GF-D8 (cell line): ENCODE results near the gene PLCXD1.

ENCODE experiments used
- DNase-seq: peaks from one replicate; lab custom pipeline; 2025; lab: John Stamatoyannopoulos, UW

PLCXD1 gene

GRCh38 chrX:333611-334311 lies 52.6 kb downstream of the PLCXD1 start:
- no peak for DNase-seq

- DNase-seq, result no peak
These were observed 53.2 kb downstream of the PLCXD1 start for GRCh38 chrX:334331-334891.

GRCh38 chrX:334971-335757 lies 54.0 kb downstream of the PLCXD1 start:
- no peak for DNase-seq

- DNase-seq, result no peak
These were observed 54.6 kb downstream of the PLCXD1 start for GRCh38 chrX:335758-336155.

GRCh38 chrX:336227-336626 lies 55.0 kb downstream of the PLCXD1 start:
- DNase-seq, result no peak

- DNase-seq, result no peak
These were observed 56.2 kb downstream of the PLCXD1 start for GRCh38 chrX:337331-337831.

GRCh38 chrX:338281-338835 lies 57.2 kb downstream of the PLCXD1 start:
- no peak for DNase-seq

- DNase-seq, result no peak
These were observed 57.7 kb downstream of the PLCXD1 start for GRCh38 chrX:338836-339400.

- DNase-seq, result no peak
These were observed 58.9 kb downstream of the PLCXD1 start for GRCh38 chrX:340121-340520.

GRCh38 chrX:340641-341423 lies 59.7 kb downstream of the PLCXD1 start:
- no peak for DNase-seq

GRCh38 chrX:341541-342101 lies 60.4 kb downstream of the PLCXD1 start:
- no peak for DNase-seq

GRCh38 chrX:344371-344901 lies 63.3 kb downstream of the PLCXD1 start:
- no peak for DNase-seq

GRCh38 chrX:345020-345925 lies 64.1 kb downstream of the PLCXD1 start:
- no peak for DNase-seq

- no peak for DNase-seq
These were observed 65.0 kb downstream of the PLCXD1 start for GRCh38 chrX:346034-346813.

- no peak for DNase-seq
These were observed 66.4 kb downstream of the PLCXD1 start for GRCh38 chrX:347351-348117.

- DNase-seq, result no peak
These were observed 67.4 kb downstream of the PLCXD1 start for GRCh38 chrX:348461-349117.

- DNase-seq, result no peak
These were observed 68.0 kb downstream of the PLCXD1 start for GRCh38 chrX:349196-349595.

- DNase-seq, result no peak
These were observed 68.5 kb downstream of the PLCXD1 start for GRCh38 chrX:349702-350101.
